Endothelial cell (in vitro differentiated cells): ENCODE measurements around the gene PLXNA3. TPM values are rescaled to one million over a fixed set of nuclear protein-coding genes. Genes with fewer than 3 reads are reported as not detected.

ENCODE experiments used
- DNase-seq: peaks from one replicate; pipeline ENCODE4 v3.0.0; 2021; ENCODE audit warnings: low spot score
- H3K27ac Mint-ChIP-seq: one replicate; pipeline ENCODE4 v1.8.0; 2021; ENCODE audit warnings: mixed read lengths, inconsistent platforms; ENCODE audit not compliant: unreplicated experiment
- H3K27me3 Mint-ChIP-seq: one replicate; pipeline ENCODE4 v1.8.0; 2021; ENCODE audit warnings: mild to moderate bottlenecking, moderate library complexity, mixed read lengths, inconsistent platforms; ENCODE audit not compliant: unreplicated experiment
- H3K36me3 Mint-ChIP-seq: one replicate; pipeline ENCODE4 v1.8.0; 2021; ENCODE audit warnings: mild to moderate bottlenecking, low read depth, mixed read lengths, inconsistent platforms; ENCODE audit not compliant: unreplicated experiment
- H3K4me1 Mint-ChIP-seq: one replicate; pipeline ENCODE4 v1.8.0; 2021; ENCODE audit warnings: mild to moderate bottlenecking, mixed read lengths, inconsistent platforms; ENCODE audit not compliant: unreplicated experiment
- H3K4me3 Mint-ChIP-seq: one replicate; pipeline ENCODE4 v1.8.0; 2021; ENCODE audit warnings: mild to moderate bottlenecking, mixed read lengths, inconsistent platforms; ENCODE audit not compliant: unreplicated experiment
- H3K9me3 Mint-ChIP-seq: one replicate; pipeline ENCODE4 v1.8.0; 2021; ENCODE audit warnings: mixed read lengths, inconsistent platforms; ENCODE audit not compliant: unreplicated experiment
- CTCF ChIP-seq: fragments of 200-600 bp; sonication (generic); IDR thresholded peaks from one replicate; pipeline ENCODE4 v1.5.0; 2021; ENCODE audit warnings: antibody characterized with exemption; ENCODE audit not compliant: unreplicated experiment
- long read RNA-seq: library from polyadenylated mRNA; unstranded; transcript quantifications from one replicate; pipeline ENCODE4 v2.0.0, GENCODE V29; 2020; ENCODE audit not compliant: unreplicated experiment
- total RNA-seq: library from RNA; stranded (reverse); fragmentation: NEBNext Ultra II Directional; extraction: Animal tissue kit (Norgen Biotek cat#: 25700); gene quantifications from one replicate; pipeline ENCODE4 v1.2.1, GENCODE V29; 2021; ENCODE audit not compliant: unreplicated experiment

PLXNA3 gene
- 54.5 TPM for total RNA-seq
- long read RNA-seq, partial matches to known transcripts, result 0 of 2 reads
- long read RNA-seq, other reads (novel, unspliced or antisense), result 2 of 2 reads

DNA sequence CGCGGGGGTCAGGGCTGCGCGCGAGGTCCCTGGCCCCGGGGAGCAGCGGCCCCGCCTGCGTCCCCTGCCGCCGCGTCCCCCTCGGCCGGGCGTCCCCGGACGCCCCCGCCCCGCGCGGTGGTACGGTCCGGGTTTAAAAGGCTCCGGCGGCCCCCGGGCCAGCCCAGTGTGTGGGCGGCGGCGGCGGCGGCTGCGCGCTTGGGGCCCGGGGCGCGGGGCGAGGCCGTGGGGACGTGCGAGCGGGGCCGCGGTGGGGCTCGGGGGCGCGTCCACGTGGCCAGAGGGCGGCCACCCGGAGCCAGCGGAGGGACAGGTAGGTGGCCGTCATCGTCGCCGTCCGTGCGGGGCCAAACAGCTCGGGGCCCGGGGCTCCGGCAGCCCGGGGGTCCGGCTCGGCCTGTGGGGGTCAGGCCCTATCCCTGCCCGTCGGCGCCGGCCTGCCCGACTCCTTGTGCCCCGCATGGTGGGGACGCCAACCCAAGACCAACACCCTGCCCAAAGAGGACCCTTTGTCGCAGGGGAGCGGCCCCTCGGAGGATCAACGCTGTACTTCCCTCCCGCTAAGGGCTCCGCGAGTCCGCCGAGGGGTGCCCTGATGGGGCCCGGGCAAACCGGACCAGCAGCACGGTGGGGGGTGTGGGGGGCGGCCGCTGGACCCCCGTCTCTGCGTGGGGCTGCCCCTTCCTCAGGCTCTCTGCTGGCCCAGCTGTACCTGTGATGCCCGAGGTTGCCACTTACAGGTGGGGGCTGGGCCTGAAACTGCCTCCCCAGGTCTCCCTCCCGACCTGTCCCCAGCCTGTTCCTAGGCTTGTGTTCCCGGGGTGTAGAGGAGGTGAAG lies at the start of gene PLXNA3:
Gene PLXNA3 (plus strand): TSS at position 166 of the 838 bp plus-strand sequence. CDS start 1,903 bp downstream, outside the sequence.
- no peaks in the 10 kb centered on the region for H3K9me3 Mint-ChIP-seq
- peaks cover 9% of the 10 kb centered on the region for H3K36me3 Mint-ChIP-seq
- H3K4me1 Mint-ChIP-seq, result peaks cover 3% of the 10 kb centered on the region
- peak; percentile 50 for DNase-seq
- H3K4me3 Mint-ChIP-seq, result peak within 1 kb of the TSS; percentile 95
- H3K27ac Mint-ChIP-seq, result peak within 1 kb of the TSS; percentile 70
- no peak for TF ChIP-seq CTCF
- peaks cover 2% of the 10 kb centered on the region for H3K27me3 Mint-ChIP-seq

GRCh38 chrX:154408659-154409221 lies 49.3 kb upstream of the PLXNA3 start:
- Mint-ChIP-seq H3K36me3 (peaks cover 3% of the 10 kb centered on the region), H3K9me3 (no peaks in the 10 kb centered on the region), H3K4me1 (peaks cover 14% of the 10 kb centered on the region), H3K27ac (peak overlapping the region; percentile 53), H3K4me3 (peak overlapping the region; percentile 82), H3K27me3 (peaks cover 5% of the 10 kb centered on the region)
- no peak for DNase-seq
- TF ChIP-seq CTCF, result no peak

GRCh38 chrX:154409222-154409871 lies 48.7 kb upstream of the PLXNA3 start, which contains the start of gene DNASE1L1:
TSS of gene DNASE1L1 (minus strand) at chrX:154409254. CDS start at chrX:154405568, 3,686 bp downstream.
- Mint-ChIP-seq H3K4me1 (peaks cover 14% of the 10 kb centered on the region), H3K4me3 (peak within 1 kb of the TSS; percentile 82), H3K27ac (peak within 1 kb of the TSS; percentile 70), H3K27me3 (peaks cover 5% of the 10 kb centered on the region), H3K36me3 (peaks cover 3% of the 10 kb centered on the region), H3K9me3 (no peaks in the 10 kb centered on the region)
- DNase-seq, result peak; percentile 69
- TF ChIP-seq CTCF, result no peak

GRCh38 chrX:154411981-154412340 lies 46.1 kb upstream of the PLXNA3 start:
- Mint-ChIP-seq H3K9me3 (no peaks in the 10 kb centered on the region), H3K27ac (no peak overlapping the region), H3K36me3 (peaks cover 3% of the 10 kb centered on the region)

More at GRCh38 chrX:154411981-154412340, 46.1 kb upstream of the PLXNA3 start:
- TF ChIP-seq CTCF, result no peak
- H3K4me3 Mint-ChIP-seq, result peak overlapping the region; percentile 42
- peaks cover 5% of the 10 kb centered on the region for H3K27me3 Mint-ChIP-seq
- DNase-seq, result peak; percentile 38
- H3K4me1 Mint-ChIP-seq, result peaks cover 14% of the 10 kb centered on the region
